ENCODE results near the gene MYO1C.

DNA sequence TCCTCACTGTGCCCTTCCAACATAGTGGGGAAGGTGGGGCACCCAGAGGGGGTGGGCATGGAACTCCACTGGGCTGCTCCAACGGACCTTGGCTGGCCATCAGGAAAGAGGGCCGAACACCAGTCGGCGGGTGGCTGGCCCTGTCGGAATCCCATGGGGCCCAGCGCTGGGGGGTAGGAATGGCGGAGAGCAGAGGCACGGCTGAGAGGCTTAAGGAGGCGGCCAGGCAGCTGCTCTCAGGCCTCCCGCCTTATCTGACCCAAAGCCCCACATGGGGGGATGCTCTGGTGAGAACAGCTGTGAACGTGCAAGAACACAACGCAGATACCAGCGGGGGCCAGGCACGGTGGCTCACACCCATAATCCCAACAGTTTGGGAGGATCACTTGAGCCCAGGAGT is 4.4 kb upstream of the MYO1C start:
- TF ChIP-seq ZFP30 (CRISPR knock-in tag; IDR thresholded peaks at IDR 0.05) (no peak), ZC3H10 (CRISPR knock-in tag; IDR thresholded peaks at IDR 0.05) (no peak), ZNF8 (CRISPR knock-in tag; IDR thresholded peaks at IDR 0.05) (no peak)
- TF ChIP-seq, protein P1, sequence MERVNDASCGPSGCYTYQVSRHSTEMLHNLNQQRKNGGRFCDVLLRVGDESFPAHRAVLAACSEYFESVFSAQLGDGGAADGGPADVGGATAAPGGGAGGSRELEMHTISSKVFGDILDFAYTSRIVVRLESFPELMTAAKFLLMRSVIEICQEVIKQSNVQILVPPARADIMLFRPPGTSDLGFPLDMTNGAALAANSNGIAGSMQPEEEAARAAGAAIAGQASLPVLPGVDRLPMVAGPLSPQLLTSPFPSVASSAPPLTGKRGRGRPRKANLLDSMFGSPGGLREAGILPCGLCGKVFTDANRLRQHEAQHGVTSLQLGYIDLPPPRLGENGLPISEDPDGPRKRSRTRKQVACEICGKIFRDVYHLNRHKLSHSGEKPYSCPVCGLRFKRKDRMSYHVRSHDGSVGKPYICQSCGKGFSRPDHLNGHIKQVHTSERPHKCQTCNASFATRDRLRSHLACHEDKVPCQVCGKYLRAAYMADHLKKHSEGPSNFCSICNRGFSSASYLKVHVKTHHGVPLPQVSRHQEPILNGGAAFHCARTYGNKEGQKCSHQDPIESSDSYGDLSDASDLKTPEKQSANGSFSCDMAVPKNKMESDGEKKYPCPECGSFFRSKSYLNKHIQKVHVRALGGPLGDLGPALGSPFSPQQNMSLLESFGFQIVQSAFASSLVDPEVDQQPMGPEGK (CRISPR knock-in tag; IDR thresholded peaks at IDR 0.05; ENCODE audit: borderline replicate concordance): no peak
- TF ChIP-seq, protein P2, sequence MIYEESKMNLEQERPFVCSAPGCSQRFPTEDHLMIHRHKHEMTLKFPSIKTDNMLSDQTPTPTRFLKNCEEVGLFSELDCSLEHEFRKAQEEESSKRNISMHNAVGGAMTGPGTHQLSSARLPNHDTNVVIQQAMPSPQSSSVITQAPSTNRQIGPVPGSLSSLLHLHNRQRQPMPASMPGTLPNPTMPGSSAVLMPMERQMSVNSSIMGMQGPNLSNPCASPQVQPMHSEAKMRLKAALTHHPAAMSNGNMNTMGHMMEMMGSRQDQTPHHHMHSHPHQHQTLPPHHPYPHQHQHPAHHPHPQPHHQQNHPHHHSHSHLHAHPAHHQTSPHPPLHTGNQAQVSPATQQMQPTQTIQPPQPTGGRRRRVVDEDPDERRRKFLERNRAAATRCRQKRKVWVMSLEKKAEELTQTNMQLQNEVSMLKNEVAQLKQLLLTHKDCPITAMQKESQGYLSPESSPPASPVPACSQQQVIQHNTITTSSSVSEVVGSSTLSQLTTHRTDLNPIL (CRISPR knock-in tag; IDR thresholded peaks at IDR 0.05; ENCODE audit: low read depth): no peak
- TF ChIP-seq, protein P3, sequence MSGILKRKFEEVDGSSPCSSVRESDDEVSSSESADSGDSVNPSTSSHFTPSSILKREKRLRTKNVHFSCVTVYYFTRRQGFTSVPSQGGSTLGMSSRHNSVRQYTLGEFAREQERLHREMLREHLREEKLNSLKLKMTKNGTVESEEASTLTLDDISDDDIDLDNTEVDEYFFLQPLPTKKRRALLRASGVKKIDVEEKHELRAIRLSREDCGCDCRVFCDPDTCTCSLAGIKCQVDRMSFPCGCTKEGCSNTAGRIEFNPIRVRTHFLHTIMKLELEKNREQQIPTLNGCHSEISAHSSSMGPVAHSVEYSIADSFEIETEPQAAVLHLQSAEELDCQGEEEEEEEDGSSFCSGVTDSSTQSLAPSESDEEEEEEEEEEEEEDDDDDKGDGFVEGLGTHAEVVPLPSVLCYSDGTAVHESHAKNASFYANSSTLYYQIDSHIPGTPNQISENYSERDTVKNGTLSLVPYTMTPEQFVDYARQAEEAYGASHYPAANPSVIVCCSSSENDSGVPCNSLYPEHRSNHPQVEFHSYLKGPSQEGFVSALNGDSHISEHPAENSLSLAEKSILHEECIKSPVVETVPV (CRISPR knock-in tag; IDR thresholded peaks at IDR 0.05): no peak

Measured in SK-N-SH treated with all-trans-retinoic acid at 6 μM for 48 hours (cell line).